GM19467 (cell line): Measurements from ENCODE around the gene HLCS.

Source experiments
- ATAC-seq: cut with Tn5 transposase; IDR thresholded peaks from one replicate; pipeline ENCODE4 v1.9.1; 2021; ENCODE audit warnings: mild to moderate bottlenecking, moderate library complexity; ENCODE audit not compliant: unreplicated experiment

HLCS gene

DNA sequence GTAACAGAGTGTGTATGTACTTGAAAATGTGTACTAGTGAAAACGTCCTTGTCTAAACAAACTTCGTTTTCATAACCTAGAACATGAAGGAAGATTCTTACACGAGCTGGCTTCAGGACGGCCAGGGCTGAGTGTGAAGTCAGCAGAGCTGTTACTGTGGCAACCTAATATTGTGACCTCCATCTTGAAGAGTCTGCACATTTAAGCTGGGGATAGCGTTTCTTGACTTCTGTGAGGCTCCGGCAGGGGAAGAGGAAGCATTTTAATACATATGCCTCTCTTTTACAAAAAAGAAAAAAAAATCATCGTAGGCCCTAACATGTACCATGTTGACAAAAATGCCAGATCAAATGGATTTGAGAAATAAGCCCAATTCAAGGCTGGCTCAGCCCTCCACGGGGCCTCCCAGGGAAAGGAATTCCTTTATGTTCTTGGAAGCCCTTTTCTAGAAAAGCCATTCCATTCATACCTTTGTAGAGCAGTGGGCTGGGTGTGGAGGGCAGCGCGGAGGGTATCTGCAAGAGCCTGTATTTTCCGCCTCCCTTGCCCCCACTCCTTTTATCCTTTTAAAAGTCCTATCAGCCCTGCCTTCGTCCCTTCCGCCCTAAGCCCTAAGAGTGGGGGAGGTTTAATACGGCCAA lies 216.4 kb downstream of the HLCS start:
- ATAC-seq: no peak

DNA sequence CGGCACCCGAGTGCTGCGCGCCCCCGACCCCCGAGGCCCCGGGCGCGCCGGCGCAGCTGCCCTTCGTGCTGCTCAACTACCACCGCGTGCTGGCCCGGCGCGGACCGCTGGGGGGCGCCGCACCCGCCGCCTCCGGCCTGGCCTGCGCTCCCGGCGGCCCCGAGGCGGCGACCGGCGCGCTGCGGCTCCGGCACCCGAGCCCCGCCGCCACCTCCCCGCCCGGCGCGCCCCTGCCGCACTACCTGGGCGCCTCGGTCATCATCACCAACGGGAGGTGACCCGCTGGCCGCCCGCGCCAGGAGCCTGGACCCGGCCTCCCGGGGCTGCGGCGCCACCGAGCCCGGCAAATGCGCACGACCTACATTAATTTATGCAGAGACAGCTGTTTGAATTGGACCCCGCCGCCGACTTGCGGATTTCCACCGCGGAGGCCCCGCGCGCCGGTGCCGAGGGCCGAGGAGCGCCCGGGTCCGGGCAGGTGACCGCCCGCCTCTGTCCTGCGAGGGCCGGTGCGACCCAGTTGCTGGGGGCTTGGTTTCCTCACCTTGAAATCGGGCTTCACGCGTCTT lies 218.6 kb downstream of the HLCS start:
- ATAC-seq: no peak

GRCh38 chr21:36747041-36747814 lies 219.2 kb downstream of the HLCS start:
- ATAC-seq: no peak

DNA sequence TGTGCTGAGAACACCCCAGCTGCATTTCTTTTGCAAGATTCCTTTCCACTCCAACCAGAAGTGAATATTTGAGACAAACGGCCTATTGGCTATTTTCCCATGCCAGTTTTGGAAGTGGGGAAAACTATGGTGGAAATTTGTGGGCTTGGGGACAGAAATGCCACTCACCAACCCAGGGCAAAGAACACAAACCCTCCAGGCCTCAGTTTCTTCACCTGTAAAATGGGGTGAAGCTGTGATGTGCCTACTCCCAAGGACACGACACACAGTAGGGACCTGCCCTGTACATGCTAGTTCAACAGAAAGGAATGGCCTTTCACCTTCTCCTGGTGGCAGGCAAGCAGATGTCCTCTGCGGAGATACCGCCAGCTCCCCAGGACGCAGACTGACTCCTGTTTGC lies 221.0 kb downstream of the HLCS start:
- no peak for ATAC-seq

GRCh38 chr21:36744560-36745231 lies 221.8 kb downstream of the HLCS start:
- ATAC-seq: no peak

GRCh38 chr21:36744190-36744559 lies 222.3 kb downstream of the HLCS start:
- no peak for ATAC-seq

DNA sequence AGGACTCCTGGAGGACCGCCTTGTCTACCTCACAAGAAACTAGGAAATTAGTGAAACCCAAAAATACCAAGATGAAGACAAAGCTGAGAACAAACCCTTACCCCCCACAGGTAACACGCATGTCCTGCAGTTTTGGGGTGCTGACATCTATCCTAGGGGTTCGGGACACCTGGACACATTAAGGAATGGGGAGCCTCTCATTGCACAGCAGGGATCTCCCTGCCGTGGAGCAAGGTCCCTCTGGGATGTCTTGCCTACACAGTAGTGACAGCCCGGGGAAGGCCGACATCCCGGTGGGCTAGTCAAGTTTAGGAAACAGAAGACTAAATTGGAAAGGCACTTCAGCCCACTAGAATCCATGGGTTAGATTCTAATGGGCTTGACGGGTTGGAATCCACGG lies 223.0 kb downstream of the HLCS start:
- no peak for ATAC-seq

DNA sequence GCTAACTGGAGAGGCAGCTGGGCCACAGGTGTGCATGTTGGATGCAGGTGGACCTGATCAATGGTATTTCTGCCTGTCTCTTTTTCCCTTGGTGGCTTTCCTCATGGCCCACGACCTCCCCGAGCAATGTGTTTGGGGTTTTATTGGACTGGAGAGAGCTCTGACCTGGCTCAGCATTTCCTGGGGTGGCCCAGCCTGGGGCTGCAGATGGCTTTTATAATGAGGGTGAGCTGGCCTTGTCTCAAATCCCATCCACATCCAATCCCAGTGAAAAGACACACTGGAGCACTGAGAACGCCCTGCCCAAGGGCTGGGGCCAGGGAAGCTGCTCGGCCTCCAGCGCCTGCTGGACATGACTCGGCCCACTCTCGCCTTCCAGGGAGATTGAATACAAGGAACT lies 223.5 kb downstream of the HLCS start:
- no peak for ATAC-seq

DNA sequence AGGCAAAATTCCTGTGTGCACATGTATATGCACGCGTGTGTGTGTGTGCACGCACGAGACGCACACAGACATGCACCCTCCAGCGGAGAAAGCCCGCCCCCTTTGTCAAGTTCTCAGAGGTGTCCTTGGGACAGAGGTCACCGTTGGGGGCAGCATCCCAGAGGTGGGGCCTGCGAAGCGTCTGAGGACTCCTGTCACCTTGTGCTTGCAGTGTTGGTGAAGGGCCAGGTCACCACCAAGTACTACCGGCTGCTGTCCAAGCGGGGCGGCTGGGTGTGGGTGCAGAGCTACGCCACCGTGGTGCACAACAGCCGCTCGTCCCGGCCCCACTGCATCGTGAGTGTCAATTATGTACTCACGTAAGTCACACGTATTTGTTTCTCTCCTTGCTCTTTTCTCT lies 225.0 kb downstream of the HLCS start:
- ATAC-seq: no peak

DNA sequence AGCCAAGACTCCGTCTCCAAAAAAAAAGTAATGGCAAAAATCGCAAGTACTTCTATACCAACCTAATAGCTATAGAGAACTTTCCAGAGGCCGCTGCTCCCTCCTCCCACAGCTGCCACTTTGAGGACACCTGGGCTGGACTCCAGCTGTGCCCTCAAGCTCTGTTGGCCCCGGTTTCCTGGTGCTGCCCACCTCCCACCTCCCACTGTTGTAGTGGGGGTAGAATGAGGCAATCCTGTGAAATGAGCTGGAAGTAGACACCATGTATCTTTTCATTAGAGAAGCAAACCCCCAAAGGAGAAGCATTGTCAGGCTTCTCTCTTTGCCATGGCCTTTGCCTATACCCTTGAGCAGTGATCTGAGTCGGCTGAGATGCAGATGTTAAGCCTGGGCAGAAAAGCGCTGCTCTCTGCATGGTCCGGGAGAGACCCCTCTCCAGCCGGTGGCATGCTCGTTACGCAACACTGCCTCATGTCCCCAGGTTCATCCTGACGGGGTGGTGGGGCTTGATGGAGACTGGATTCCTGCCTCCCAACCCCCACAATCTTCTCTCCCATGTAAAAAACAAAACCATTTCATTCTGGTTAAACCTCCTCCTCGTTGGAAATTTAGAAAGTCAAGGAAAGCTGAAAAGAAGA lies 227.9 kb downstream of the HLCS start:
- ATAC-seq: no peak

GRCh38 chr21:36735724-36736320 lies 230.6 kb downstream of the HLCS start:
- ATAC-seq: no peak

DNA sequence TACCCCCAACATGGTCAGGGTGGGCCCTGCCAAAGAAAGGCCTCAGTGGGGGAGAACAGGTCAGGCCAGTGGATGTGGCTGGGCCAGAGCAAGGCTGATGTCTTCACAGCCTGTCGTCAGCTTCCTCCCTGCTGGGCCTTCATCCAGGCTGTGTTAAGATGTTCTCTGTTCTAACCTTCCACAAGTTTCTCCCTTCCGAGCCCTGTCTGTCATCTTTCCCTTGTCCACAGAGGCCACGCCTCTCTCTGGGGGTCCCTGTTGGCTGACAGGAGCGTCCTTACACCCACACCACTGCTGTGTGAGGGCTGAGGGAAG lies 231.3 kb downstream of the HLCS start:
- no peak for ATAC-seq

GRCh38 chr21:36734367-36735200 lies 231.9 kb downstream of the HLCS start:
- no peak for ATAC-seq

- ATAC-seq: no peak
Measured at GRCh38 chr21:36733857-36734256, 232.6 kb downstream of the HLCS start.

DNA sequence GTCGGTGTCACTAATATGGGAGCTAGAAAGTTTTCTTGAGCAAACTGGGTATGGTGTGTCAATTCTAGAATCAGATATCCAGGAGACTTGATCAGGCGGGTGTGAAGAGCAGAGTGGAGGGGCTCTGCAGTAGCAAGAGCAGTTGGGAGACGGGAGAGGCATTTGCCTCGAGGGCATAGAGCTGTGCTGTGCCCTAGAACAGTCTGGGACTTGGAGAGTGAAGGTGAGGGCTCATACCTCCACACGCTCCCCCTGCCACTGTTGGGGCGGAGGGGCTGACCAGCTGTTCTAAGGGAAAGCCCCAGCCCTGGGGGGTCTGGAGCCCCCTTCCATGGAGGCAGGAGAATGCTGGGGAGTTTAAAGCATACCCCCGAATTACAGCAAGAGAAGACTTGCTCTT lies 233.7 kb downstream of the HLCS start:
- no peak for ATAC-seq

GRCh38 chr21:36732217-36732616 lies 234.3 kb downstream of the HLCS start:
- no peak for ATAC-seq

DNA sequence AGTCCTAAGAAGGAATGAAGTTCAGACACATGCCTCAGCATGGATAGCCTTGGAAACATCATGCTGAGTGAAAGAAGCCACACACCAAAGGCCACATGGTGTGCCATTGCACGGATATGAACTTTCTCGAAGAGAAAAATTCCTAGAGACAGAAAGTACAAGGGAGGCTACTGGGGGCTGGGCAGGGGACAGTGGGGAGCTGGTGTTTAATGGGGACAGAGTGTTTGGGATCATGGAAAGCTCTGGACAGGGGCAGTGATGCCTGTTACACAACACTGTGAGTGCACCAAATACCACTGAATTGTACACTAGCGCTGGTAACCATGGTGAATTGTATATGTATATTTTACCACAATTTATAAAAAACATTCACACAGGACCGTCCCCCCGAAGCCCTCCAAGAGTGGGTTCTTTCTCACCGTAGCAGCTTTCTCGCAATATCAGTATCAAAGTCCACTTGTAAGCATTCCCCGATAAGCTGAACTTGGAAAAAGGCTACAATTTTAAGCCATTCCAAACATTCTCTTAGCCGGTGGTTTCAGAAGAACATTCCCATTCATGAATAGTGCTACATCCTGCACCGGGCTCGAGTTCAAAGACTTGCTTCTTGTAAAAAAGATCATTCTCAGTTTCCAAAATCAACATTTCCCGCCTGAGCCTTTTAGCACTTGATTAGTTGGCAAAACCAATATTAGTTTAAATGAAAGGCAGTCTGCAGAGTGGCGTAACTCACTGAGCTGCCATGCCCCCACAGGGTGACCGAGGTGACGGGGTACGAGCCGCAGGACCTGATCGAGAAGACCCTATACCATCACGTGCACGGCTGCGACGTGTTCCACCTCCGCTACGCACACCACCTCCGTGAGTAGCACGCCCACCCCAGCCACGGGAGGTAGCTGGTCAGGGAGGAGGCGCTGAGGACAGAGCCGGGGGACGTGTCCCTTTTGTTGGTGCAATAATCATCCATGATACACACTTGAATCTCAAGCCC lies 235.9 kb downstream of the HLCS start:
- no peak for ATAC-seq

DNA sequence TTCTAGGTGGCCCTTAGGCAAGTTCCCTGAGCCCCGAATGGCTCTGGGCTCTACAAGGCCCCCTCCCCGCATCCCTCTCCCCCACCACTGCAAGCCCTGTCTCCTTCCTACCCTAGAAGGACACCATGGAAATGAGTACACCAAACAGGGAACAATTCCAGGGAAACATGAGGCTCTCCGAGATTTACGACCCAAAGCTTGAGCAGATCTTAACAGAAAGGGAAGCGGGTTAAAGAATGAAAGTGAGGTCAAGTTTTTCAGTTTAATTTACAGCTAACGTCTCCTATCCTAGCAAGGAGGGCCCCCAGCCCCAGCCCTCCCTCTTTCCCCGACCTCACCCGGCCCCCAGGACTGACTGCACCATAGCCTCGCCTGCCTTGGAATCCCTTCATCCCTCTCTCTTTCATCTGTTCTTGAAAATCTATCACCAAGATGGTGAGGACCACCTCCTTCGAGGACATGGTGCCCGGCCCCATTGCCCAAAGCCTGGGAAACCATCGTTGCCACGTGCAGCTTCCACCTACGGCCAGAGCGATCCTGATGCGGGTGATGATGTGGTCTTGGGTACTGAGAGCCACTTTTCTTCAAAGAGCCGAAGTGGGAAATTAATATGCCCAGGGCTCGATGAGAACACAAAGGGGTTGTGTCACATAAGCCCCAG lies 237.0 kb downstream of the HLCS start:
- ATAC-seq: no peak
